HepG2 (cell line): ENCODE data around the gene ZMYM1. TPM values are rescaled to one million over a fixed set of nuclear protein-coding genes. Genes with fewer than 3 reads are reported as not detected.

ENCODE experiments used
- polyA plus RNA-seq, 8 experiments: library from polyadenylated mRNA; depleted of rRNA in 3 of 8; stranded (reverse) in 7 of 8; unstranded in 1 of 8; fragments of >200 nt; fragmentation: Illumina TruSeq in 4 of 8; extraction: Trizol in 4 of 8; gene quantifications; 2 replicates each; pipeline versions ENCODE4 v1.2.1 to v1.2.3, GENCODE V29; 2011 to 2016; ENCODE audit warnings: low read depth in 4 of 8, missing spikeins in 1 of 8, mixed read lengths in 1 of 8; ENCODE audit not compliant: insufficient read depth in 1 of 8
- total RNA-seq, 5 experiments: library from RNA; depleted of rRNA; stranded (reverse); fragments of >200 nt; fragmentation: Illumina TruSeq; extraction: Trizol; gene quantifications; 2 replicates each; pipeline ENCODE4 v1.2.3, GENCODE V29; 2016; ENCODE audit warnings: low read depth in 1 of 5

Gene ZMYM1
- total and polyA plus RNA-seq, 2 of the 13 experiments (the other 11 are each of a cell fraction or from before 2014, with no cell fraction given) = 10.0 to 16.2 TPM

Other genes with a start within 250 kb of the ZMYM1 start
- 41.3 and 42.9 TPM in 2 replicates for gene SMIM12, start 219.6 kb upstream of the ZMYM1 start, total RNA-seq (2016; rRNA removed; fragmentation: Illumina TruSeq; extraction: Trizol)
- 20.1 and 22.2 TPM in 2 replicates for gene SMIM12, start 219.6 kb upstream of the ZMYM1 start, polyA plus RNA-seq (2011; rRNA removed)
- 0.04 and 0.06 TPM in 2 replicates for gene DLGAP3, start 149.7 kb upstream of the ZMYM1 start, total RNA-seq (2016; rRNA removed; fragmentation: Illumina TruSeq; extraction: Trizol)
- gene DLGAP3, start 149.7 kb upstream of the ZMYM1 start, polyA plus RNA-seq (2011; rRNA removed) = 0.03 and 0.12 TPM in 2 replicates
- 4.5 and 11.5 TPM in 2 replicates for gene TMEM35B, start 94.0 kb upstream of the ZMYM1 start, total RNA-seq (2016; rRNA removed; fragmentation: Illumina TruSeq; extraction: Trizol)
- gene TMEM35B, start 94.0 kb upstream of the ZMYM1 start, polyA plus RNA-seq (2011; rRNA removed) = 23.3 and 26.0 TPM in 2 replicates
- gene ZMYM6, start 47.4 kb upstream of the ZMYM1 start, total RNA-seq (2016; rRNA removed; fragmentation: Illumina TruSeq; extraction: Trizol) = 8.5 and 10.3 TPM in 2 replicates
- 9.4 and 10.2 TPM in 2 replicates for gene ZMYM6, start 47.4 kb upstream of the ZMYM1 start, polyA plus RNA-seq (2011; rRNA removed)
- 260 and 292 TPM in 2 replicates for gene SFPQ, start 113.8 kb downstream of the ZMYM1 start, total RNA-seq (2016; rRNA removed; fragmentation: Illumina TruSeq; extraction: Trizol)
- 76.7 and 101 TPM in 2 replicates for gene SFPQ, start 113.8 kb downstream of the ZMYM1 start, polyA plus RNA-seq (2011; rRNA removed)
- gene ZMYM4, start 189.3 kb downstream of the ZMYM1 start, total RNA-seq (2016; rRNA removed; fragmentation: Illumina TruSeq; extraction: Trizol) = 37.6 and 51.6 TPM in 2 replicates
- 12.3 and 13.9 TPM in 2 replicates for gene ZMYM4, start 189.3 kb downstream of the ZMYM1 start, polyA plus RNA-seq (2011; rRNA removed)